H1 (cell line): ENCODE results near the gene SLC9A5. TPM values are rescaled to one million over a fixed set of nuclear protein-coding genes. Genes with fewer than 3 reads are reported as not detected.

Experiments used
- CTCF ChIA-PET: fragments of 300-600 bp; sonication (Branson Sonifier 250); formaldehyde crosslinking; loops from one replicate; lab custom pipeline; 2021; ENCODE audit not compliant: partially characterized antibody; lab: Charles Lee
- POLR2A ChIA-PET: fragments of 300-600 bp; sonication (Branson Sonifier 250); formaldehyde crosslinking; loops from one replicate; lab custom pipeline; 2021; ENCODE audit warnings: inconsistent platforms; ENCODE audit not compliant: partially characterized antibody; lab: Charles Lee
- DNase-seq, 2 experiments: peaks; one replicate each; pipeline versions ENCODE4 v3.0.0 to v3.0.0-alpha.2; 2010 to 2022; ENCODE audit warnings: low spot score in 2 of 2, low read depth in 1 of 2, mixed read lengths in 1 of 2
- FAIRE-seq: peaks from 2 replicates; lab custom pipeline; 2011; peaks lifted over from hg19 to GRCh38; lab: Jason Lieb, UNC
- H2AFZ ChIP-seq: 2 replicates; pipeline ENCODE4 v1.8.1; 2012; ENCODE audit warnings: low read length, inconsistent platforms
- H2AK5ac ChIP-seq: 2 replicates; pipeline ENCODE4 v1.6.1; 2013; ENCODE audit warnings: low read depth, low read length
- H2BK120ac ChIP-seq: replicated peaks from 2 replicates; pipeline ENCODE3; 2013; ENCODE audit warnings: low read depth, low read length, inconsistent platforms
- H2BK12ac ChIP-seq: 2 replicates; pipeline ENCODE4 v1.6.1; 2013; ENCODE audit warnings: low read depth, low read length
- H2BK15ac ChIP-seq: 2 replicates; pipeline ENCODE4 v1.6.1; 2013; ENCODE audit warnings: low read length
- H2BK20ac ChIP-seq: 2 replicates; pipeline ENCODE4 v1.6.1; 2013; ENCODE audit warnings: low read length
- H2BK5ac ChIP-seq: 2 replicates; pipeline ENCODE4 v1.6.1; 2013; ENCODE audit warnings: low read depth, low read length
- H3K14ac ChIP-seq: 2 replicates; pipeline ENCODE4 v1.6.1; 2013; ENCODE audit warnings: inconsistent platforms; ENCODE audit not compliant: insufficient read length
- H3K18ac ChIP-seq: 2 replicates; pipeline ENCODE4 v1.6.1; 2013; ENCODE audit warnings: low read length; ENCODE audit errors: extremely low read depth
- H3K23ac ChIP-seq: 2 replicates; pipeline ENCODE4 v1.6.1; 2013; ENCODE audit warnings: inconsistent platforms; ENCODE audit not compliant: insufficient read length
- H3K23me2 ChIP-seq: 2 replicates; pipeline ENCODE4 v1.6.1; 2013; ENCODE audit warnings: low read depth, low read length
- H3K27ac ChIP-seq: 2 replicates; pipeline ENCODE4 v1.6.1; 2011; ENCODE audit warnings: low read depth, low read length, inconsistent platforms
- H3K27me3 ChIP-seq, 4 experiments: replicated peaks in 1 of 4; 1 replicate in 1 of 4; 2 replicates in 3 of 4; pipeline versions ENCODE4 v1.6.1 to v1.8.1; 2011 to 2013; ENCODE audit warnings: low read length in 3 of 4, mild to moderate bottlenecking in 3 of 4, inconsistent platforms in 2 of 4, mixed read lengths in 2 of 4, moderate library complexity in 1 of 4; ENCODE audit not compliant: control insufficient read depth in 3 of 4, insufficient read depth in 3 of 4; ENCODE audit errors: extremely low read depth in 1 of 4
- H3K36me3 ChIP-seq, 4 experiments: 2 replicates each; pipeline versions ENCODE4 v1.6.1 to v1.8.1; 2011 to 2013; ENCODE audit warnings: mild to moderate bottlenecking in 4 of 4, low read length in 3 of 4, moderate library complexity in 2 of 4, control low read depth in 1 of 4, inconsistent platforms in 1 of 4; ENCODE audit not compliant: insufficient read depth in 4 of 4, control insufficient read depth in 2 of 4
- H3K4ac ChIP-seq: replicated peaks from 2 replicates; pipeline ENCODE3; 2013; ENCODE audit warnings: low read length, low read depth, mixed read lengths, inconsistent platforms; ENCODE audit not compliant: insufficient read length
- H3K4me1 ChIP-seq, 4 experiments: replicated peaks in 1 of 4; 1 replicate in 1 of 4; 2 replicates in 3 of 4; pipeline versions ENCODE4 v1.6.1 to v1.8.1; 2011 to 2013; ENCODE audit warnings: low read length in 3 of 4, inconsistent platforms in 2 of 4, mixed read lengths in 1 of 4; ENCODE audit not compliant: insufficient read depth in 4 of 4, control insufficient read depth in 3 of 4
- H3K4me2 ChIP-seq, 2 experiments: 2 replicates each; pipeline versions ENCODE4 v1.6.1 to v1.8.1; 2011 to 2013; ENCODE audit warnings: low read depth in 2 of 2, low read length in 2 of 2, control low read depth in 1 of 2, inconsistent platforms in 1 of 2, mild to moderate bottlenecking in 1 of 2; ENCODE audit not compliant: insufficient read depth in 1 of 2
- H3K4me3 ChIP-seq, 4 experiments: fragments of 200-600, 300-600 bp in 1 of 4; sonication (generic), shearing (Covaris generic), sonication (Bioruptor Twin) in 1 of 4; 2 replicates each; pipeline versions ENCODE4 v1.5.1 to v1.8.1; 2011 to 2016; ENCODE audit warnings: low read length in 4 of 4, low read depth in 3 of 4, control low read depth in 2 of 4, inconsistent platforms in 2 of 4, mild to moderate bottlenecking in 2 of 4, mixed read lengths in 1 of 4, moderate library complexity in 1 of 4; ENCODE audit not compliant: insufficient read depth in 2 of 4; ENCODE audit errors: extremely low read depth in 1 of 4
- H3K56ac ChIP-seq: replicated peaks from 2 replicates; pipeline ENCODE3; 2013; ENCODE audit warnings: low read depth, mild to moderate bottlenecking, mixed read lengths, low read length, inconsistent platforms; ENCODE audit not compliant: insufficient read length
- H3K79me1 ChIP-seq: 2 replicates; pipeline ENCODE4 v1.6.1; 2013; ENCODE audit warnings: low read depth, low read length, control low read depth
- H3K79me2 ChIP-seq, 2 experiments: 2 replicates each; pipeline versions ENCODE4 v1.6.1 to v1.8.1; 2012 to 2013; ENCODE audit warnings: low read length in 2 of 2, mild to moderate bottlenecking in 2 of 2, inconsistent platforms in 1 of 2; ENCODE audit not compliant: insufficient read depth in 2 of 2, control insufficient read depth in 1 of 2
- H3K9ac ChIP-seq, 4 experiments: replicated peaks in 1 of 4; 1 replicate in 1 of 4; 2 replicates in 3 of 4; pipeline versions ENCODE4 v1.6.1 to v1.8.1; 2011 to 2013; ENCODE audit warnings: low read depth in 3 of 4, low read length in 3 of 4, control low read depth in 2 of 4, mild to moderate bottlenecking in 2 of 4, moderate library complexity in 2 of 4, inconsistent platforms in 1 of 4; ENCODE audit errors: extremely low read depth in 1 of 4
- H3K9me3 ChIP-seq, 2 experiments: 2 replicates each; pipeline versions ENCODE4 v1.6.1 to v1.8.1; 2012 to 2013; ENCODE audit warnings: mild to moderate bottlenecking in 2 of 2, moderate library complexity in 2 of 2, control low read depth in 1 of 2, inconsistent platforms in 1 of 2, low read depth in 1 of 2, low read length in 1 of 2, mixed read lengths in 1 of 2; ENCODE audit not compliant: insufficient read depth in 2 of 2
- H4K20me1 ChIP-seq, 2 experiments: replicated peaks in 1 of 2; 2 replicates each; pipeline versions ENCODE3 to v1.8.1; 2011 to 2013; ENCODE audit warnings: inconsistent platforms in 2 of 2, low read length in 2 of 2, mild to moderate bottlenecking in 1 of 2; ENCODE audit not compliant: insufficient read depth in 2 of 2, control insufficient read depth in 1 of 2
- H4K5ac ChIP-seq: 2 replicates; pipeline ENCODE4 v1.6.1; 2013; ENCODE audit warnings: low read length, low read depth, mixed read lengths, inconsistent platforms; ENCODE audit not compliant: insufficient read length
- H4K8ac ChIP-seq: 2 replicates; pipeline ENCODE4 v1.8.0; 2013; ENCODE audit warnings: mild to moderate bottlenecking, moderate library complexity, low read length, inconsistent platforms; ENCODE audit not compliant: insufficient read depth; ENCODE audit errors: extremely low read depth
- H4K91ac ChIP-seq: replicated peaks from 2 replicates; pipeline ENCODE3; 2013; ENCODE audit warnings: low read length, mixed read lengths, inconsistent platforms; ENCODE audit not compliant: insufficient read length
- ASH2L ChIP-seq: fragments of 200-600, 300-600 bp; sonication (generic); IDR thresholded peaks from one replicate; pipeline ENCODE4 v1.7.1; 2017; ENCODE audit warnings: low read length
- CBX5 ChIP-seq: fragments of 300-800, 300-1000 bp; sonication (generic); IDR thresholded peaks from 2 replicates; pipeline ENCODE4 v1.7.1; 2016; ENCODE audit warnings: antibody characterized with exemption, low read length, low read depth
- CHD2 ChIP-seq: IDR thresholded peaks from 2 replicates; pipeline ENCODE4 v1.6.1; 2012; ENCODE audit warnings: low read length, improper control_type of control experiment
- EP300 ChIP-seq, 2 experiments: IDR thresholded peaks; 1 replicate in 1 of 2; 2 replicates in 1 of 2; pipeline ENCODE4 v1.6.1; 2011 to 2012; ENCODE audit warnings: low read depth in 2 of 2, low read length in 2 of 2, mild to moderate bottlenecking in 2 of 2, borderline replicate concordance in 1 of 2, inconsistent platforms in 1 of 2, moderate library complexity in 1 of 2
- EZH2 ChIP-seq: fragments of 200-600 bp; sonication (generic); IDR thresholded peaks from 2 replicates; pipeline ENCODE4 v1.7.1; 2012; ENCODE audit warnings: low read depth, mild to moderate bottlenecking, moderate library complexity, low read length, inconsistent platforms; ENCODE audit not compliant: severe bottlenecking
- GABPA ChIP-seq: IDR thresholded peaks from 2 replicates; pipeline ENCODE4 v1.6.1; 2011; ENCODE audit warnings: mild to moderate bottlenecking, low read length, moderate library complexity, borderline replicate concordance; ENCODE audit not compliant: insufficient read depth
- HDAC6 ChIP-seq: IDR thresholded peaks from one replicate; pipeline ENCODE4 v1.7.1; 2012; ENCODE audit warnings: low read depth, mild to moderate bottlenecking, inconsistent platforms, low read length, moderate library complexity
- JUN ChIP-seq: IDR thresholded peaks from 2 replicates; pipeline ENCODE4 v1.6.1; 2011; ENCODE audit warnings: low read depth, mild to moderate bottlenecking, improper control_type of control experiment, low read length
- KDM1A ChIP-seq: fragments of 200-600, 300-600 bp; sonication (generic); IDR thresholded peaks from 2 replicates; pipeline ENCODE4 v1.7.1; 2016; ENCODE audit warnings: mild to moderate bottlenecking, low read length, borderline replicate concordance
- KDM5A ChIP-seq: fragments of 200-600 bp; IDR thresholded peaks from 2 replicates; pipeline ENCODE4 v1.7.1; 2012; ENCODE audit warnings: mild to moderate bottlenecking, low read length, inconsistent platforms, mixed read lengths
- NRF1 ChIP-seq: IDR thresholded peaks from 2 replicates; pipeline ENCODE4 v1.6.1; 2011; ENCODE audit warnings: mild to moderate bottlenecking, low read depth, low read length, improper control_type of control experiment
- PHF8 ChIP-seq: fragments of 200-600 bp; sonication (generic); conservative IDR thresholded peaks from 2 replicates; pipeline ENCODE4 v1.7.1; 2012; ENCODE audit warnings: low read depth, mild to moderate bottlenecking, inconsistent platforms, low read length, moderate library complexity
- POU5F1 ChIP-seq: IDR thresholded peaks from 2 replicates; pipeline ENCODE4 v1.6.1; 2011; ENCODE audit warnings: low read depth, mild to moderate bottlenecking, low read length, moderate library complexity
- RXRA ChIP-seq: IDR thresholded peaks from 2 replicates; pipeline ENCODE4 v1.6.1; 2011; ENCODE audit warnings: low read depth, mild to moderate bottlenecking, low read length, moderate library complexity; ENCODE audit not compliant: insufficient read depth
- YY1 ChIP-seq: IDR thresholded peaks from 2 replicates; pipeline ENCODE4 v1.6.1; 2011; ENCODE audit warnings: low read depth, mild to moderate bottlenecking, low read length
- WGBS, 2 experiments: shearing (Covaris generic) in 1 of 2; methylation state at CpG; one replicate each; pipeline versions ENCODE4 v1.1.6 to v1.1.7; 2013 to 2015; ENCODE audit warnings: low lambda C conversion rate in 2 of 2, mixed read lengths in 2 of 2, inconsistent platforms in 1 of 2, low coverage in 1 of 2, missing lambda C conversion rate in 1 of 2; ENCODE audit not compliant: insufficient replicate concordance in 2 of 2, insufficient coverage in 1 of 2, insufficient read length in 1 of 2; ENCODE audit errors: extremely low coverage in 1 of 2, missing lambda C conversion rate in 1 of 2; 5-methylcytosine and 5-hydroxymethylcytosine counted together
- polyA plus RNA-seq, 7 experiments: library from polyadenylated mRNA; depleted of rRNA in 3 of 7; stranded (reverse) in 5 of 7; unstranded in 2 of 7; fragments of >200 nt in 5 of 7; fragments of 200-250 nt in 2 of 7; gene quantifications; 1 replicate in 5 of 7; 2 replicates in 1 of 7; 4 replicates in 1 of 7; pipeline versions ENCODE4 v1.2.1 to v1.2.3, GENCODE V29; 2011 to 2013; ENCODE audit warnings: missing spikeins in 2 of 7, mixed read lengths in 2 of 7
- total RNA-seq: library from RNA; stranded (reverse); fragmentation: NEBNext Ultra II Directional; extraction: Animal tissue kit (Norgen Biotek cat#: 25700); gene quantifications from 2 replicates; pipeline ENCODE4 v1.2.1, GENCODE V29; 2021

Gene SLC9A5
- total and polyA plus RNA-seq, 2 of the 8 experiments (the other 6 are each of a cell fraction or from before 2014, with no cell fraction given), result 7.9 to 8.6 TPM

GRCh38 chr16:67296420-67296819 lies 47.6 kb downstream of the SLC9A5 start:
- 89% methylated on average over 3 of the region's 3 CpGs; no CpG with 5 or more reads in 1 of the 2 experiments for WGBS, 2 experiments
- POLR2A ChIA-PET, result no interaction called here
- Histone ChIP-seq H3K4me2 (no peak overlapping the region), H2AFZ (no peak overlapping the region), H3K79me2 (no peaks in the 10 kb centered on the region), H4K8ac (no peak overlapping the region), H2AK5ac (no peak overlapping the region), H3K79me1 (no peaks in the 10 kb centered on the region), H4K20me1 (no peaks in the 10 kb centered on the region), H2BK15ac (no peak overlapping the region), H2BK120ac (no peak overlapping the region), H3K4me1 (no peaks in the 10 kb centered on the region; a peak in 1 of 7 replicates), H3K36me3 (no peaks in the 10 kb centered on the region), H3K27me3 (peaks cover 0 to 5% (median 2%) of the 10 kb centered on the region in 4 experiments; a peak in 4 of 7 replicates), H3K23ac (no peak overlapping the region), H3K23me2 (no peaks in the 10 kb centered on the region), H2BK12ac (no peak overlapping the region), H4K5ac (no peak overlapping the region), H3K9me3 (no peaks in the 10 kb centered on the region), H3K18ac (no peak overlapping the region), H3K4me3 (no peak overlapping the region), H3K14ac (no peak overlapping the region), H2BK20ac (no peak overlapping the region), H3K9ac (no peak overlapping the region; a peak in 1 of 7 replicates), H3K56ac (no peak overlapping the region), H3K27ac (no peak overlapping the region), H4K91ac (no peak overlapping the region), H2BK5ac (no peak overlapping the region), H3K4ac (no peak overlapping the region)
- FAIRE-seq, result no peak
- DNase-seq, result no peak
- CTCF ChIA-PET, result interaction anchor here (0.6 to 11.3 kb wide), 11 partner anchors 9 to 148 kb away, joined by 3 to 93 read pairs (median 3); partner anchors contain the start of gene ZDHHC1
- TF ChIP-seq EZH2 (no peak), CHD2 (no peak), EP300 (IDR thresholded peaks at IDR 0.05; ENCODE audit: borderline replicate concordance in 1 of 2, low read depth in 2 of 2, low read length in 2 of 2) (no peak), CBX5 (no peak), YY1 (no peak), RXRA (no peak), KDM1A (no peak), PHF8 (no peak), ASH2L (no peak), GABPA (no peak), JUN (no peak), POU5F1 (no peak), KDM5A (no peak), HDAC6 (no peak), NRF1 (no peak)
